Breast epithelium (tissue), 3 donors: ENCODE measurements around the gene TIFAB.

ENCODE experiments used
- CTCF ChIP-seq, 3 donors: fragments of 450-650 bp; IDR thresholded peaks; one replicate each; pipeline ENCODE4 v1.5.1; 2016 to 2017; ENCODE audit warnings: antibody characterized with exemption in 3 of 3, mild to moderate bottlenecking in 3 of 3, moderate library complexity in 3 of 3
- POLR2A ChIP-seq: fragments of 450-650 bp; IDR thresholded peaks from one replicate; pipeline ENCODE4 v1.6.1; 2016; ENCODE audit warnings: antibody characterized with exemption, mild to moderate bottlenecking, moderate library complexity
- POLR2AphosphoS5 ChIP-seq, 3 donors: sonication (generic); formaldehyde crosslinking; IDR thresholded peaks; one replicate each; pipeline ENCODE4 v1.6.1; 2017; ENCODE audit warnings: antibody characterized with exemption in 3 of 3

GRCh38 chr5:135461481-135462151 lies 9.5 kb upstream of the TIFAB start:
- TF ChIP-seq CTCF (IDR thresholded peaks at IDR 0.05) (no peak), POLR2A (no peak), POLR2AphosphoS5 (IDR thresholded peaks at IDR 0.05) (no peak)
